ENCODE data around the gene MBD3L1.

The MBD3L1 gene

GRCh38 chr19:8832132-8833021 lies at the start of gene MBD3L1, which contains the start of gene ZNF558:
Gene MBD3L1, plus strand, starts transcription at chr19:8832377. Its CDS starts 10,302 bp downstream, at chr19:8842679.
Gene ZNF558, minus strand, starts transcription at chr19:8832304. Its CDS starts 9,645 bp downstream, at chr19:8822659.
- Histone ChIP-seq H3K36me3 (ENCODE audit: insufficient read depth, low read length) (no peaks in the 10 kb centered on the region), H3K9ac (ENCODE audit: low read depth, low read length) (peak within 1 kb of the TSS; percentile 86), H3K9me3 (ENCODE audit: control insufficient read depth, insufficient read depth, low read length) (no peaks in the 10 kb centered on the region), H3K4me1 (ENCODE audit: insufficient read depth, low read length) (no peaks in the 10 kb centered on the region)

- Histone ChIP-seq H3K9me3 (ENCODE audit: control insufficient read depth, insufficient read depth, low read length) (no peaks in the 10 kb centered on the region), H3K4me1 (ENCODE audit: insufficient read depth, low read length) (no peaks in the 10 kb centered on the region), H3K36me3 (ENCODE audit: insufficient read depth, low read length) (no peaks in the 10 kb centered on the region), H3K9ac (ENCODE audit: low read depth, low read length) (no peak overlapping the region)
These were observed 37.4 kb upstream of the MBD3L1 start for GRCh38 chr19:8794823-8795222.

GRCh38 chr19:8806661-8807060 lies 25.5 kb upstream of the MBD3L1 start:
- no peak overlapping the region for H3K9ac ChIP-seq (ENCODE audit: low read depth, low read length)
- peaks cover 16% of the 10 kb centered on the region; the same call in 1 of the 2 replicates for H3K36me3 ChIP-seq (ENCODE audit: insufficient read depth, low read length)
- H3K4me1 ChIP-seq (ENCODE audit: insufficient read depth, low read length) = no peaks in the 10 kb centered on the region

GRCh38 chr19:8811315-8812172 lies 20.6 kb upstream of the MBD3L1 start:
- no peak overlapping the region for H3K9ac ChIP-seq (ENCODE audit: low read depth, low read length)
- H3K36me3 ChIP-seq (ENCODE audit: insufficient read depth, low read length) = peaks cover 24% of the 10 kb centered on the region; the same call in 1 of the 2 replicates
- H3K9me3 ChIP-seq (ENCODE audit: control insufficient read depth, insufficient read depth, low read length) = peaks cover 62% of the 10 kb centered on the region
- no peaks in the 10 kb centered on the region for H3K4me1 ChIP-seq (ENCODE audit: insufficient read depth, low read length)

More at GRCh38 chr19:8806661-8807060, 25.5 kb upstream of the MBD3L1 start:
- H3K9me3 ChIP-seq (ENCODE audit: control insufficient read depth, insufficient read depth, low read length) = peaks cover 30% of the 10 kb centered on the region

- H3K4me1 ChIP-seq (ENCODE audit: insufficient read depth, low read length) = no peaks in the 10 kb centered on the region
- H3K9me3 ChIP-seq (ENCODE audit: control insufficient read depth, insufficient read depth, low read length) = peaks cover 47% of the 10 kb centered on the region
- H3K9ac ChIP-seq (ENCODE audit: low read depth, low read length) = no peak overlapping the region
- peaks cover 22% of the 10 kb centered on the region; the same call in 1 of the 2 replicates for H3K36me3 ChIP-seq (ENCODE audit: insufficient read depth, low read length)
These were observed 18.0 kb upstream of the MBD3L1 start for GRCh38 chr19:8814176-8814575.

GRCh38 chr19:8815780-8816179 lies 16.4 kb upstream of the MBD3L1 start:
- H3K36me3 ChIP-seq (ENCODE audit: insufficient read depth, low read length) = peaks cover 15% of the 10 kb centered on the region
- H3K4me1 ChIP-seq (ENCODE audit: insufficient read depth, low read length) = no peaks in the 10 kb centered on the region
- no peak overlapping the region for H3K9ac ChIP-seq (ENCODE audit: low read depth, low read length)
- H3K9me3 ChIP-seq (ENCODE audit: control insufficient read depth, insufficient read depth, low read length) = peaks cover 39% of the 10 kb centered on the region

- Histone ChIP-seq H3K9ac (ENCODE audit: low read depth, low read length) (no peak overlapping the region), H3K36me3 (ENCODE audit: insufficient read depth, low read length) (peaks cover 5% of the 10 kb centered on the region), H3K9me3 (ENCODE audit: control insufficient read depth, insufficient read depth, low read length) (peaks cover 6% of the 10 kb centered on the region; the same call in 1 of the 2 replicates), H3K4me1 (ENCODE audit: insufficient read depth, low read length) (no peaks in the 10 kb centered on the region)
These were observed 11.9 kb upstream of the MBD3L1 start for GRCh38 chr19:8820234-8820633.

GRCh38 chr19:8821748-8822241 lies 10.4 kb upstream of the MBD3L1 start:
- peaks cover 5% of the 10 kb centered on the region for H3K36me3 ChIP-seq (ENCODE audit: insufficient read depth, low read length)
- H3K9ac ChIP-seq (ENCODE audit: low read depth, low read length) = no peak overlapping the region
- H3K4me1 ChIP-seq (ENCODE audit: insufficient read depth, low read length) = no peaks in the 10 kb centered on the region
- H3K9me3 ChIP-seq (ENCODE audit: control insufficient read depth, insufficient read depth, low read length) = no peaks in the 10 kb centered on the region

- no peaks in the 10 kb centered on the region for H3K36me3 ChIP-seq (ENCODE audit: insufficient read depth, low read length)
- H3K9ac ChIP-seq (ENCODE audit: low read depth, low read length) = no peak overlapping the region
- no peaks in the 10 kb centered on the region for H3K9me3 ChIP-seq (ENCODE audit: control insufficient read depth, insufficient read depth, low read length)
These were observed 5.8 kb upstream of the MBD3L1 start for GRCh38 chr19:8826371-8826770.

GRCh38 chr19:8827277-8827676 lies 4.9 kb upstream of the MBD3L1 start:
- Histone ChIP-seq H3K9ac (ENCODE audit: low read depth, low read length) (no peak overlapping the region), H3K9me3 (ENCODE audit: control insufficient read depth, insufficient read depth, low read length) (no peaks in the 10 kb centered on the region), H3K36me3 (ENCODE audit: insufficient read depth, low read length) (no peaks in the 10 kb centered on the region), H3K4me1 (ENCODE audit: insufficient read depth, low read length) (no peaks in the 10 kb centered on the region)

More at GRCh38 chr19:8826371-8826770, 5.8 kb upstream of the MBD3L1 start:
- H3K4me1 ChIP-seq (ENCODE audit: insufficient read depth, low read length) = no peaks in the 10 kb centered on the region

GRCh38 chr19:8831373-8831772 lies 804 bp upstream of the MBD3L1 start:
- H3K36me3 ChIP-seq (ENCODE audit: insufficient read depth, low read length) = no peaks in the 10 kb centered on the region
- H3K9ac ChIP-seq (ENCODE audit: low read depth, low read length) = peak overlapping the region; percentile 86; the same call in 1 of the 2 replicates
- no peaks in the 10 kb centered on the region for H3K9me3 ChIP-seq (ENCODE audit: control insufficient read depth, insufficient read depth, low read length)
- no peaks in the 10 kb centered on the region for H3K4me1 ChIP-seq (ENCODE audit: insufficient read depth, low read length)

GRCh38 chr19:8831832-8832131 lies 395 bp upstream of the MBD3L1 start:
- Histone ChIP-seq H3K9ac (ENCODE audit: low read depth, low read length) (peak overlapping the region; percentile 86), H3K4me1 (ENCODE audit: insufficient read depth, low read length) (no peaks in the 10 kb centered on the region), H3K36me3 (ENCODE audit: insufficient read depth, low read length) (no peaks in the 10 kb centered on the region), H3K9me3 (ENCODE audit: control insufficient read depth, insufficient read depth, low read length) (no peaks in the 10 kb centered on the region)

GRCh38 chr19:8835446-8835845 lies 3.3 kb downstream of the MBD3L1 start:
- Histone ChIP-seq H3K9me3 (ENCODE audit: control insufficient read depth, insufficient read depth, low read length) (no peaks in the 10 kb centered on the region), H3K9ac (ENCODE audit: low read depth, low read length) (no peak overlapping the region), H3K4me1 (ENCODE audit: insufficient read depth, low read length) (no peaks in the 10 kb centered on the region), H3K36me3 (ENCODE audit: insufficient read depth, low read length) (no peaks in the 10 kb centered on the region)

- no peak overlapping the region for H3K9ac ChIP-seq (ENCODE audit: low read depth, low read length)
- H3K36me3 ChIP-seq (ENCODE audit: insufficient read depth, low read length) = no peaks in the 10 kb centered on the region
- no peaks in the 10 kb centered on the region for H3K9me3 ChIP-seq (ENCODE audit: control insufficient read depth, insufficient read depth, low read length)
- H3K4me1 ChIP-seq (ENCODE audit: insufficient read depth, low read length) = no peaks in the 10 kb centered on the region
These were observed 3.7 kb downstream of the MBD3L1 start for GRCh38 chr19:8835877-8836276.

Measured in ES-I3 (cell line).